Suprapubic skin (tissue), 4 donors: ENCODE results near the gene SLTM. TPM values are rescaled to one million over a fixed set of nuclear protein-coding genes. Genes with fewer than 3 reads are reported as not detected.
"Not testable (repeated sequence)": the region's sequence is repeated elsewhere in the genome, so short reads cannot be mapped to it uniquely, and the experiment has no call there.

Experiments
- DNase-seq, 2 donors: peaks; one replicate each; pipeline ENCODE4 v3.0.0-alpha.2; 2019; ENCODE audit warnings: low spot score in 2 of 2
- H3K27ac ChIP-seq: fragments of 200-600 bp; sonication (generic); one replicate; pipeline ENCODE4 v1.5.1; 2019
- H3K27me3 ChIP-seq: fragments of 200-600 bp; sonication (generic); one replicate; pipeline ENCODE4 v1.5.1; 2019
- H3K36me3 ChIP-seq: fragments of 200-600 bp; sonication (generic); one replicate; pipeline ENCODE4 v1.5.1; 2019
- H3K4me1 ChIP-seq: fragments of 200-600 bp; sonication (generic); one replicate; pipeline ENCODE4 v1.5.1; 2019
- H3K4me3 ChIP-seq: fragments of 200-600 bp; sonication (generic); one replicate; pipeline ENCODE4 v1.5.1; 2019; ENCODE audit warnings: mild to moderate bottlenecking
- H3K9me3 ChIP-seq: fragments of 200-600 bp; sonication (generic); one replicate; pipeline ENCODE4 v1.5.1; 2019
- EP300 ChIP-seq: sonication (generic); formaldehyde crosslinking; IDR thresholded peaks from one replicate; pipeline ENCODE4 v1.6.1; 2017; ENCODE audit warnings: antibody characterized with exemption
- POLR2A ChIP-seq, 2 donors: fragments of 450-650 bp; IDR thresholded peaks; one replicate each; pipeline ENCODE4 v1.6.1; 2017; ENCODE audit warnings: antibody characterized with exemption in 2 of 2, mild to moderate bottlenecking in 2 of 2, moderate library complexity in 2 of 2
- POLR2AphosphoS5 ChIP-seq, 3 donors: sonication (generic); formaldehyde crosslinking; IDR thresholded peaks; one replicate each; pipeline ENCODE4 v1.6.1; 2017; ENCODE audit warnings: antibody characterized with exemption in 3 of 3
- WGBS: methylation state at CpG from one replicate; pipeline ENCODE4 v1.1.5; 2018; 5-methylcytosine and 5-hydroxymethylcytosine counted together
- total RNA-seq, 4 donors: library from RNA; depleted of rRNA; stranded (reverse); fragments of >200 nt; gene quantifications; one replicate each; pipeline ENCODE4 v1.1.0, GENCODE V29; 2016
- TF ChIP-seq, protein P1 (sequence below), 2 donors: fragments of 200-600 bp in 1 of 2; fragments of 450-650 bp in 1 of 2; sonication (generic) in 1 of 2; IDR thresholded peaks; one replicate each; pipeline ENCODE4 v1.5.1; 2016 to 2019; ENCODE audit warnings: antibody characterized with exemption in 2 of 2, mild to moderate bottlenecking in 1 of 2, moderate library complexity in 1 of 2

Gene SLTM
- total RNA-seq, 4 donors from 2014 or later, result 73.2 to 213 (median 98.0) TPM

DNA sequence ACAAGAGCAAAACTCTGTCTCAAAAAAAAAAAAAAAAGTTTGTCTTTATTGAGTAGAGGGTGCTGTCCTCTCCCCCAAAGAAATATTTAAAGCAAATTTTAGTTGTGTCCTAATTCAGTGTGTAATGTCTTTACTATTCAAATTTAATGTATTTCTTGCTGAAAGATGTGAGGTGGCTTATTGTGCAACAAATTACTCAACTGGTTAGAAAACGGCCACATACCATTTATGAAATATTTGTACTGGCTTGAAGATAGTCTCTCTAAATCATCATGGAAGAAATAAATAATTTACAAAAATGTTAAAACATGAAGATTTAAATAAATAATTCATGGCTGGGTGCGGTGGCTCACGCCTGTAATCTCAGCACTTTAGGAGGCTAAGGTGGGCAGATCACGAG is 63.0 kb downstream of the SLTM start:
- no peak for DNase-seq
- H3K27me3 ChIP-seq, result no peaks in the 10 kb centered on the region
- no peak overlapping the region for H3K4me3 ChIP-seq
- H3K36me3 ChIP-seq, result no peaks in the 10 kb centered on the region
- H3K27ac ChIP-seq, result no peak overlapping the region
- TF ChIP-seq EP300 (no peak), POLR2AphosphoS5 (IDR thresholded peaks at IDR 0.05) (no peak), POLR2A (IDR thresholded peaks at IDR 0.05) (no peak)
- TF ChIP-seq, protein P1, sequence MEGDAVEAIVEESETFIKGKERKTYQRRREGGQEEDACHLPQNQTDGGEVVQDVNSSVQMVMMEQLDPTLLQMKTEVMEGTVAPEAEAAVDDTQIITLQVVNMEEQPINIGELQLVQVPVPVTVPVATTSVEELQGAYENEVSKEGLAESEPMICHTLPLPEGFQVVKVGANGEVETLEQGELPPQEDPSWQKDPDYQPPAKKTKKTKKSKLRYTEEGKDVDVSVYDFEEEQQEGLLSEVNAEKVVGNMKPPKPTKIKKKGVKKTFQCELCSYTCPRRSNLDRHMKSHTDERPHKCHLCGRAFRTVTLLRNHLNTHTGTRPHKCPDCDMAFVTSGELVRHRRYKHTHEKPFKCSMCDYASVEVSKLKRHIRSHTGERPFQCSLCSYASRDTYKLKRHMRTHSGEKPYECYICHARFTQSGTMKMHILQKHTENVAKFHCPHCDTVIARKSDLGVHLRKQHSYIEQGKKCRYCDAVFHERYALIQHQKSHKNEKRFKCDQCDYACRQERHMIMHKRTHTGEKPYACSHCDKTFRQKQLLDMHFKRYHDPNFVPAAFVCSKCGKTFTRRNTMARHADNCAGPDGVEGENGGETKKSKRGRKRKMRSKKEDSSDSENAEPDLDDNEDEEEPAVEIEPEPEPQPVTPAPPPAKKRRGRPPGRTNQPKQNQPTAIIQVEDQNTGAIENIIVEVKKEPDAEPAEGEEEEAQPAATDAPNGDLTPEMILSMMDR (IDR thresholded peaks at IDR 0.05), result no peak
- H3K4me1 ChIP-seq, result no peaks in the 10 kb centered on the region
- 83% methylated on average over 4 of the region's 4 CpGs for WGBS
- no peaks in the 10 kb centered on the region for H3K9me3 ChIP-seq

GRCh38 chr15:58867926-58868325 is 65.6 kb downstream of the SLTM start:
- 85% methylated on average over 4 of the region's 4 CpGs for WGBS
- Histone ChIP-seq H3K9me3 (no peaks in the 10 kb centered on the region), H3K27ac (no peak overlapping the region), H3K4me1 (peaks cover 10% of the 10 kb centered on the region), H3K36me3 (no peaks in the 10 kb centered on the region), H3K4me3 (no peak overlapping the region), H3K27me3 (no peaks in the 10 kb centered on the region)
- no peak for DNase-seq
- TF ChIP-seq EP300 (no peak), POLR2A (IDR thresholded peaks at IDR 0.05) (no peak)
- TF ChIP-seq, protein P1 (IDR thresholded peaks at IDR 0.05), result no peak

DNA sequence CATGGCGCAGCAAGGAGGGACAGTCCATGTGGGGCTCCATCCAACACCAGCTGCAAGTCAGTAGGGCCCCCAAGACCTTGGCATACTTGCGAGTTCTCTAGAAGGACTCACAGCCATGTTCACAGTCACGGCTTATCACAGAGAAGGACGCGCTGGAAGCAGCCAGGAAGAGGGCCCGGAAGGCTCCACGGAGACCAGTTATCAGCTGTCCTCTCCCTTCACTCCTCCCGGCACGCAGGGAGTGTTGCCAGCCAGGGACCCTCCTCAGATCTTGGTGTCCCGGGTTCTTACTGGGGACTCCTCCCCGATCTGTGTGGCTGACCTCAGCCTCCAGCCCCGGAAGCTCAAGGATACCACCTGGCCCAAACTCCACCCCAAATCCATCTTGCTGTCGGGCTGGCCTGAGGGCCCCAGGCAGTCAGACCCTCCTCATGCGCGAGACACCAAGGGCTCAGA is 68.0 kb downstream of the SLTM start:
- Histone ChIP-seq H3K36me3 (no peaks in the 10 kb centered on the region), H3K9me3 (no peaks in the 10 kb centered on the region), H3K27me3 (no peaks in the 10 kb centered on the region), H3K4me3 (peak overlapping the region; percentile 39), H3K27ac (peak overlapping the region; percentile 27), H3K4me1 (peaks cover 10% of the 10 kb centered on the region)
- no peak for TF ChIP-seq EP300
- TF ChIP-seq POLR2AphosphoS5 (IDR thresholded peaks at IDR 0.05), result no peak
- TF ChIP-seq POLR2A (IDR thresholded peaks at IDR 0.05), result no peak
- TF ChIP-seq, protein P1 (IDR thresholded peaks at IDR 0.05), result no peak
- WGBS, result 48% methylated on average over 14 of the region's 15 CpGs
- no peak for DNase-seq

DNA sequence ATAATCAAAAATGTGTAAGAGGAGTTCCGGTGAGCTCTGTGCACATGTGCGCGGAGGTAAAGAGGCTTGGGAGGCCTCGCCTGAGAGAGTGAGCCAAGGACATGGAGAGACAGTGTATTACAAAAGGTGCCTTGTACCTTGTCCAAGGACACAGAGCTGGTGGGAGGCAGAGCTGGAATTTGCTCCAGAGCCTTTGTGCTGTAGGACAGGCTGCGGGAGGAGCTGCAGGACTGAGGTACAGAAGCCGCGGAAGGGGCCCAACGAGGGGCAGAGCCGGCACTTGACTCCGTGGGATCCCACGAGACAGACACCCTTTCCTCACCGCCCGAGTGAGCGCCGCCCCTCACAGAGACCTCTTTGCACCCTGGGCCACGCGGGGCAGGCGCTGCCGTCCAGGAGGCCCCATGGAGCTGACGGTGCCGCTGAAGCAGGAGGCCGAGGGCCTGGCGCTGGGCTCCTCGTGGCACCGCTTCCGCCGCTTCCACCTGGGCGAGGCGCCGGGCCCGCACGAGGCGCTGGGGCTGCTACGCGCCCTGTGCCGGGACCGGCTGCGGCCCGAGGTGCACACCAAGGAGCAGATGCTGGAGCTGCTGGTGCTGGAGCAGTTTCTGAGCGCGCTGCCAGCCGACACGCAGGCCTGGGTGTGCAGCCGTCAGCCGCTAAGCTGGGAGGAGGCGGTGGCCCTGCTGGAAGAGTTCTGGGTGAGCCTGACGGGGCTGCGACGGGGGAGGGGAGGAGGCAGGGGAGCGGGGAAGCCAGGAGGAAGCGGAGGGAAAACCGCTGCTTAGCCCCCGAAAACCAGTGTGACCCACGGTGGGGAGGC is 68.7 kb downstream of the SLTM start:
- DNase-seq, result no peak
- H3K27me3 ChIP-seq, result no peaks in the 10 kb centered on the region
- peaks cover 10% of the 10 kb centered on the region for H3K4me1 ChIP-seq
- peak overlapping the region; percentile 39 for H3K4me3 ChIP-seq
- no peaks in the 10 kb centered on the region for H3K36me3 ChIP-seq
- TF ChIP-seq POLR2AphosphoS5 (IDR thresholded peaks at IDR 0.05) (no peak), EP300 (no peak), POLR2A (IDR thresholded peaks at IDR 0.05) (no peak)
- TF ChIP-seq, protein P1 (IDR thresholded peaks at IDR 0.05), result no peak
- peak overlapping the region; percentile 27 for H3K27ac ChIP-seq
- WGBS, result 33% methylated on average over 16 of the region's 54 CpGs
- no peaks in the 10 kb centered on the region for H3K9me3 ChIP-seq

DNA sequence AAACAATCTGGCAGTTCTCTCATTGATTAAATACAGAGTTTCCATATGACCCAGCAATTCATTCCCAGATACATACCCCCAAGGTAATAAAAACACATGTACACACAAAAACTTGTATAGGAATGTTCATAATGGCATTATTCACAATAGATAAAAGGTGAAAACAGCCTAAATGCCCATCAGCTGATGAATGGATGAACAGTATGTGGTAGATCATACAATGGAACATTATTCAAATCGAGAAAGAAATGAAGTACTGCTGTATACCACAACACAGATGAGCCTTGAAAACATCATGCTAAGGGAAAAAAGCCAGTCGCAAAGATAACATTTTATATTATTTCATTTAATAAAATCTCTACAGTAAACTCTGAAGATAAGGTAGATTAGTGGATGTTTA is 71.2 kb downstream of the SLTM start:
- H3K9me3 ChIP-seq, result no peaks in the 10 kb centered on the region
- DNase-seq, result no peak
- H3K4me1 ChIP-seq, result peaks cover 10% of the 10 kb centered on the region
- H3K27me3 ChIP-seq, result no peaks in the 10 kb centered on the region
- TF ChIP-seq EP300 (no peak), POLR2A (IDR thresholded peaks at IDR 0.05) (no peak), POLR2AphosphoS5 (IDR thresholded peaks at IDR 0.05) (no peak)
- no peak overlapping the region for H3K27ac ChIP-seq
- H3K4me3 ChIP-seq, result no peak overlapping the region
- 72% methylated on average over 2 of the region's 2 CpGs for WGBS
- H3K36me3 ChIP-seq, result no peaks in the 10 kb centered on the region

DNA sequence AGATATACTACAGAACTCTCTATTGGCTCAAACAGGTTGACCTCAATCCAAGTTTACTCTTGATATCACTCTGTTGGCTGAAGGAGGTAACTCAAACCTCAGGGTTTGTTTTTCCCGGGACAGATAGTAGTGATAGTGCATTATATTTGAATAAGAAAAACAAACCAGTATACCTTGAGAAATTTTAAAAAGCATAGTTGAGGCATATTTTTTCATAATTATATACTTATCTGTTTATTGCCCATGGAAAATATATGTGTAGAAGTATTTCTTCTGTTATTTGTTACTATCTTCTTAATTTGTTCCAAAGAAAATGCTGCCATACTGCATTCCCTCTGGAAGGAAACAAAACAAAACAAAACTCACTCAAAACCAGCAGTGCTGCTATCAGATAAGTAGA is 76.9 kb downstream of the SLTM start:
- not testable (repeated sequence) for H3K27me3 ChIP-seq, H3K9me3 ChIP-seq, H3K4me1 ChIP-seq, H3K4me3 ChIP-seq, DNase-seq, H3K36me3 ChIP-seq, H3K27ac ChIP-seq
- WGBS, result 87% methylated on average over 1 of the region's 1 CpG
